CD14-positive monocyte (primary cell): ENCODE measurements around the gene CTDSPL. TPM values are rescaled to one million over a fixed set of nuclear protein-coding genes. Genes with fewer than 3 reads are reported as not detected.

ENCODE experiments used
- DNase-seq, 3 donors: peaks; one replicate each; pipeline ENCODE4 v3.0.0-alpha.2; 2011 to 2022
- H2AFZ ChIP-seq: 2 replicates; pipeline ENCODE4 v1.6.0; 2012; ENCODE audit warnings: mild to moderate bottlenecking, low read depth, low read length, inconsistent platforms; ENCODE audit not compliant: insufficient read depth, poor library complexity, severe bottlenecking
- H3K27ac ChIP-seq, 2 donors: 1 replicate in 1 of 2; 2 replicates in 1 of 2; pipeline ENCODE4 v1.5.1; 2012 to 2013; ENCODE audit warnings: low read length in 2 of 2, control low read depth in 1 of 2, inconsistent platforms in 1 of 2, low read depth in 1 of 2, mild to moderate bottlenecking in 1 of 2
- H3K27me3 ChIP-seq, 2 donors: one replicate each; pipeline versions ENCODE4 v1.6.0 to v1.6.1; 2011 to 2013; ENCODE audit warnings: low read length in 2 of 2; ENCODE audit not compliant: control insufficient read depth in 2 of 2, insufficient read depth in 2 of 2
- H3K36me3 ChIP-seq, 2 donors: replicated peaks in 1 of 2; 1 replicate in 1 of 2; 2 replicates in 1 of 2; pipeline versions ENCODE4 v1.5.1 to v1.6.1; 2012 to 2013; ENCODE audit warnings: low read length in 2 of 2, control low read depth in 1 of 2, inconsistent platforms in 1 of 2, mild to moderate bottlenecking in 1 of 2; ENCODE audit not compliant: insufficient read depth in 2 of 2, control insufficient read depth in 1 of 2
- H3K4me1 ChIP-seq, 2 donors: 1 replicate in 1 of 2; 2 replicates in 1 of 2; pipeline versions ENCODE4 v1.5.1 to v1.6.1; 2012 to 2013; ENCODE audit warnings: low read length in 2 of 2, control low read depth in 1 of 2, inconsistent platforms in 1 of 2, mild to moderate bottlenecking in 1 of 2, moderate library complexity in 1 of 2; ENCODE audit not compliant: insufficient read depth in 2 of 2, control insufficient read depth in 1 of 2
- H3K4me2 ChIP-seq: replicated peaks from 2 replicates; pipeline ENCODE3; 2012; ENCODE audit warnings: low read length, moderate library complexity, mild to moderate bottlenecking; ENCODE audit not compliant: poor library complexity, severe bottlenecking; ENCODE audit errors: extremely low read depth
- H3K4me3 ChIP-seq, 3 experiments: fragments of 200-600 bp in 1 of 3; sonication (generic) in 1 of 3; replicated peaks in 1 of 3; 1 replicate in 2 of 3; 2 replicates in 1 of 3; pipeline ENCODE4 v1.5.1; 2011 to 2013; ENCODE audit warnings: low read length in 3 of 3, mild to moderate bottlenecking in 3 of 3, control low read depth in 2 of 3, low read depth in 2 of 3, inconsistent platforms in 1 of 3, moderate library complexity in 1 of 3
- H3K79me2 ChIP-seq: 2 replicates; pipeline ENCODE4 v1.6.0; 2012; ENCODE audit warnings: mild to moderate bottlenecking, control low read depth, inconsistent platforms, low read length, moderate library complexity; ENCODE audit not compliant: insufficient read depth
- H3K9ac ChIP-seq: 2 replicates; pipeline ENCODE4 v1.6.0; 2017; ENCODE audit warnings: low read length, mild to moderate bottlenecking; ENCODE audit not compliant: insufficient read depth, poor library complexity, severe bottlenecking
- H3K9me3 ChIP-seq, 2 donors: replicated peaks in 1 of 2; 1 replicate in 1 of 2; 2 replicates in 1 of 2; pipeline versions ENCODE4 v1.5.1 to v1.6.1; 2012 to 2013; ENCODE audit warnings: low read length in 2 of 2, control low read depth in 1 of 2; ENCODE audit not compliant: control insufficient read depth in 1 of 2, insufficient read depth in 1 of 2
- H4K20me1 ChIP-seq: 2 replicates; pipeline ENCODE4 v1.6.0; 2012; ENCODE audit warnings: mild to moderate bottlenecking, low read length, control low read depth, moderate library complexity; ENCODE audit not compliant: insufficient read depth
- H3K27ac Mint-ChIP-seq, 7 donors: one replicate each; pipeline ENCODE4 v1.8.0; 2020; ENCODE audit warnings: mild to moderate bottlenecking in 7 of 7, mixed read lengths in 7 of 7, moderate library complexity in 6 of 7, inconsistent platforms in 2 of 7
- H3K27me3 Mint-ChIP-seq, 3 donors: one replicate each; pipeline ENCODE4 v1.8.0; 2021 to 2022; ENCODE audit warnings: low read depth in 3 of 3, mild to moderate bottlenecking in 3 of 3, mixed read lengths in 3 of 3, moderate library complexity in 3 of 3, inconsistent platforms in 1 of 3
- H3K36me3 Mint-ChIP-seq, 2 donors: one replicate each; pipeline ENCODE4 v1.8.0; 2020; ENCODE audit warnings: mixed read lengths in 2 of 2, inconsistent platforms in 1 of 2, mild to moderate bottlenecking in 1 of 2
- H3K4me1 Mint-ChIP-seq: one replicate; pipeline ENCODE4 v1.8.0; 2020; ENCODE audit warnings: mild to moderate bottlenecking, mixed read lengths
- H3K4me3 Mint-ChIP-seq, 2 donors: one replicate each; pipeline ENCODE4 v1.8.0; 2020; ENCODE audit warnings: mild to moderate bottlenecking in 2 of 2, mixed read lengths in 2 of 2, moderate library complexity in 1 of 2
- H3K9me3 Mint-ChIP-seq, 7 donors: one replicate each; pipeline ENCODE4 v1.8.0; 2020 to 2022; ENCODE audit warnings: mixed read lengths in 7 of 7, mild to moderate bottlenecking in 6 of 7, moderate library complexity in 6 of 7, inconsistent platforms in 2 of 7
- CTCF ChIP-seq: fragments of 200-600 bp; IDR thresholded peaks from one replicate; pipeline ENCODE4 v1.8.0; 2022; ENCODE audit warnings: antibody characterized with exemption, mild to moderate bottlenecking
- WGBS: methylation state at CpG from one replicate; pipeline ENCODE4 v1.1.5; 2013; ENCODE audit warnings: missing lambda C conversion rate; ENCODE audit not compliant: insufficient coverage; 5-methylcytosine and 5-hydroxymethylcytosine counted together
- intact Hi-C, 2 donors: fragments of 100-400 bp; cut with micrococcal nuclease; formaldehyde crosslinking; loops; one replicate each; pipeline versions ENCODE4 v1.15.0 to v1.15.1; 2023
- polyA plus RNA-seq, 3 donors: library from polyadenylated mRNA; depleted of rRNA in 1 of 3; unstranded in 2 of 3; stranded (reverse) in 1 of 3; fragments of 300-500 nt in 2 of 3; fragments of >200 nt in 1 of 3; fragmentation: Illumina TruSeq in 2 of 3; gene quantifications; 1 replicate in 2 of 3; 2 replicates in 1 of 3; pipeline ENCODE4 v1.2.3, GENCODE V29; 2012 to 2021

The CTDSPL gene
- polyA plus RNA-seq, 3 donors, result 0.15 to 0.69 (median 0.33) TPM

- intact Hi-C loops, result no loop called here
- peaks cover 54% of the 10 kb centered on the region for H3K4me1 Mint-ChIP-seq
- DNase-seq, result no peak
- H3K36me3 Mint-ChIP-seq, result peaks cover 34 to 51% of the 10 kb centered on the region in 2 donors
- Histone ChIP-seq H3K9me3 (no peaks in the 10 kb centered on the region), H2AFZ (no peak overlapping the region), H3K4me2 (no peak overlapping the region), H4K20me1 (no peaks in the 10 kb centered on the region), H3K27me3 (no peaks in the 10 kb centered on the region), H3K9ac (no peak overlapping the region), H3K79me2 (peaks cover 39% of the 10 kb centered on the region), H3K27ac (peak overlapping the region; percentile 8 to 63), H3K36me3 (peaks cover 26 to 42% of the 10 kb centered on the region in 2 donors), H3K4me3 (no peak overlapping the region), H3K4me1 (peaks cover 53 to 65% of the 10 kb centered on the region in 2 donors)
- TF ChIP-seq CTCF, result no peak
- WGBS, result 99% methylated on average over 10 of the region's 10 CpGs
- H3K27ac Mint-ChIP-seq, result peak overlapping the region in 6 of 7 donors; percentile 60 to 96 (median 82)
- H3K4me3 Mint-ChIP-seq, result no peak overlapping the region
- no peaks in the 10 kb centered on the region for H3K9me3 Mint-ChIP-seq
- H3K27me3 Mint-ChIP-seq, result peaks cover 0 to 4% (median 2%) of the 10 kb centered on the region in 3 donors
Measured at GRCh38 chr3:37997342-37997741, 135.7 kb downstream of the CTDSPL start.

GRCh38 chr3:37997791-37998370 is 136.2 kb downstream of the CTDSPL start:
- 100% methylated on average over 3 of the region's 6 CpGs for WGBS
- DNase-seq, result no peak
- Mint-ChIP-seq H3K4me1 (peaks cover 54% of the 10 kb centered on the region), H3K27me3 (peaks cover 0 to 4% (median 2%) of the 10 kb centered on the region in 3 donors), H3K9me3 (no peaks in the 10 kb centered on the region), H3K4me3 (no peak overlapping the region), H3K27ac (peak overlapping the region; percentile 96 to 99 (median 98)), H3K36me3 (peaks cover 36 to 55% of the 10 kb centered on the region in 2 donors)
- intact Hi-C loops, result no loop called here
- Histone ChIP-seq H3K27me3 (no peaks in the 10 kb centered on the region), H3K27ac (peak overlapping the region; percentile 97 to 98), H3K9me3 (no peaks in the 10 kb centered on the region), H3K9ac (peak overlapping the region; percentile 80), H3K4me1 (peaks cover 53 to 65% of the 10 kb centered on the region in 2 donors), H4K20me1 (no peaks in the 10 kb centered on the region), H3K4me2 (peak overlapping the region; percentile 76), H3K4me3 (peak overlapping the region in 1 of 3 experiments; percentile 75), H3K79me2 (peaks cover 39% of the 10 kb centered on the region), H3K36me3 (peaks cover 29 to 48% of the 10 kb centered on the region in 2 donors), H2AFZ (peak overlapping the region; percentile 84)
- no peak for TF ChIP-seq CTCF
